GM13977 (cell line): ENCODE data around the gene CCL16.
"Not testable (repeated sequence)": the region's sequence is repeated elsewhere in the genome, so short reads cannot be mapped to it uniquely, and the experiment has no call there.

Experiments
- DNase-seq: peaks from one replicate; pipeline ENCODE4 v3.0.0; 2012; ENCODE audit warnings: low spot score
- CTCF ChIP-seq: IDR thresholded peaks from 2 replicates; pipeline ENCODE4 v1.5.1; 2012; ENCODE audit warnings: mild to moderate bottlenecking, control low read depth; ENCODE audit not compliant: insufficient read depth; ENCODE audit errors: extremely low read depth, missing control alignments
- in situ Hi-C: fragments of 300-500 bp; cut with MboI; formaldehyde crosslinking; loops from one replicate; pipeline ENCODE4 v1.12.0; 2022; ENCODE audit warnings: low sequenced_read_pairs, low pct_unique_long_range_greater_than_20kb, mixed read lengths, inconsistent platforms; ENCODE audit not compliant: unreplicated experiment

Gene CCL16

DNA sequence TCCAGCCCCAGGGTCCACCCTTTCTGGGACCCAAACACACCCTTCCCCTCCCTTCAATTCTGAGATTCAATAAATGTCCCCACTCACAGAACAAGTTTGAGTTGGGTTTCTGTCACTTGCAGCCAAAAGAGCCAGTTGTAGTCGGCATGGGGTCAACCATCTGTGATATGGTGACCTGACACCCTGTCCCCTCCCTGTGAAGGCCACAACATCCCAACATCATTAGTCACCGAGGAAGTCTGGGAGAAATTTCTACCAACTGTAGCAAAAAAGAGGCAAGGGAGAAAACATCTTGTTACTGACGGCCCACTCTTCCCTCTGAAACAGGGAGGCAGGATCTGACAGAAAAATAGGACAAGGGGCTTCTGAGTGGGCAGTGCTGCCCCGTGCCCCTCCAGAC, 37.1 kb downstream of the CCL16 start:
- no peak for DNase-seq
- TF ChIP-seq CTCF: no peak
- in situ Hi-C loops: no loop called here

DNA sequence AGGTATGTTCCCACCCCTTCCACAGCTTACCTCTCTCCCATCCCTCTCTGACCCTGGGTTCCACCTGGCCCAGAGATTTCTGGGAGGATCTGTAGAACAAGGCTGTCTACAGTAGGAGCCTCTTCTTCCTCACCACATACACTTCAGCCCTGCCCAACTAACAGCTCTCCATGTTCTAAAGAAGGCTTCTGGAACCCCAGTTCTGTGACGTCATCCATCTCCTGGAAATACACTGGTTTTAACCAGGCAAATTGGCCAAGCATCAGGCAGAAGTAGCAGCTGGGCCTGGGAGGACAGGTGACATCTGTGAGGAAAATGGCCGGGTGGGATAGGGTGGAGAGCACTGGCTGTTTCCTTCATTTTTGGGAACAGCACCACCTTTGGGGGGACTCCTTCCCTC, 37.8 kb downstream of the CCL16 start, which contains the start of gene LYZL6:
Gene LYZL6 (minus strand): TSS at position 177 of the 400 bp plus-strand sequence. CDS start 4,357 bp downstream, outside the sequence.
- no peak for TF ChIP-seq CTCF
- in situ Hi-C loops: no loop called here
- no peak for DNase-seq

GRCh38 chr17:35942588-35943186, 38.6 kb downstream of the CCL16 start:
- DNase-seq: no peak
- no peak for TF ChIP-seq CTCF
- in situ Hi-C loops: no loop called here

- in situ Hi-C loops, DNase-seq: not testable (repeated sequence)
These were observed 42.8 kb downstream of the CCL16 start for GRCh38 chr17:35938492-35938891.

DNA sequence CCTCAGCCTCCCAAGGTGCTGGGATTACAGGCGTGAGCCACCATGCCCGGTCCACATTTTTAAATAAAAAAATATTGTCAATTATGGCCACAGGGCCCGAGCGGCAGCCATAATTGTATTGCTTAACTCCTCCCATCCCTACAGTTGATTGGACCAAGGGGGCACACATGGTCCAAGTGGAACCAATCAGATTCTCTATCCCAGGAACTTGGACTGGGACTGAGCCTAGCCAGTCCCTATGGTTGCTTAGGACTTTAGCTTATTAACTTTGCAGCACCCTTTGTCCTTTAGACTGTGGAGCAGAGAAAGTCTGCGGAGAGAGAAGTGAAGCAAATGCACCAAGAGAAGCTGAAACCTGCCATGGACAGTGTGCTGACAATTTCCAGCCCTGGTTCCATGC, 45.2 kb downstream of the CCL16 start:
- no peak for DNase-seq
- in situ Hi-C loops: no loop called here
- no peak for TF ChIP-seq CTCF

DNA sequence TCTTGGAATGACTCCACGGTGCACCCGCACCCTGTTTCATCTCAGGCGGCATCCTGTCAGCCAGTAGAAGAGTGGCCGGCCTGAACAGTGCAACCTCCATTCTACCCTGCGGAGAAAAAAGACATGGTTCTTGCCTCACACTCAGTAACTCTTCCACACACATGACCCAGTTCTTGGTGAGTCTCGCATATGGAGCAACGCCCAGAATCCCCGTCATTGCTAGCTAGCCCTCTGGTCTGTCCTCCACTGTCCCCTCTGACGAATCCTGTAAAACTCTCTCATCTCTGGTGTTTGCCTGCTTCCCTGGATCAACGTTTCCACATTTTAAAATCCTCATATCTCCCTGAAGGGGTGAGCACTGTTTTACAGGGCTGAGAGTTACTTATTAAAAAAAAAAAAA, 46.5 kb downstream of the CCL16 start:
- in situ Hi-C loops: no loop called here
- no peak for TF ChIP-seq CTCF

DNA sequence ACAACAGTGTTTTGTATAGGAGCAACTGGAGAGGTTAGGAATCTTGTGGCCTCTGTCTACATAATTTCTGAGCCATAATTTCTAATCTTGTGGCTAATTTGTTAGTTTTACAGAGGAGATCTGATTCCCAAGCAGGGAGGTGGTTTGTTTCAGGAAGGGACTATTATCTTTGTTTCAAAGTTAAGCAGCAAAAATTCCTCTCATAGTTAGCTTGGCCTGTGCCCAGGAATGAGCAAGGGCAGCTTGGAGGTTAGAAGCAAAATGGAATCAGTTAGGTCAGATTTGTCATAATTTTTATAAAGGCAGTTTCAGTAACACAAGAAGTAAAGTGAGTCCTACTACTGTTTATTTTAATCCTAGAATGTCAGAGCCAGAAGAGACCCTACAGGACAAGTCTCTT, 48.7 kb downstream of the CCL16 start:
- TF ChIP-seq CTCF: no peak
- DNase-seq: no peak
- in situ Hi-C loops: no loop called here

More for the DNA sequence above, 46.5 kb downstream of the CCL16 start:
- no peak for DNase-seq
